Body of pancreas (tissue), 4 donors: ENCODE results near the gene BAHCC1. TPM values are rescaled to one million over a fixed set of nuclear protein-coding genes. Genes with fewer than 3 reads are reported as not detected.

ENCODE experiments used
- ATAC-seq: fragments of 150-250 bp; one replicate; pipeline ENCODE4 v1.9.1; 2016
- DNase-seq, 4 donors: peaks; one replicate each; pipeline ENCODE4 v3.0.0-alpha.2; 2019
- H3K27ac ChIP-seq, 4 donors: fragments of 200-600 bp; sonication (generic); 1 replicate in 3 of 4; 2 replicates in 1 of 4; pipeline versions ENCODE4 v1.5.1 to v1.6.1; 2016 to 2019; ENCODE audit warnings: mild to moderate bottlenecking in 1 of 4, mixed read lengths in 1 of 4, moderate library complexity in 1 of 4
- H3K27me3 ChIP-seq, 2 donors: fragments of 200-600 bp; sonication (generic); one replicate each; pipeline ENCODE4 v1.6.0; 2016; ENCODE audit warnings: mild to moderate bottlenecking in 1 of 2
- H3K36me3 ChIP-seq, 2 donors: fragments of 200-600 bp; sonication (generic); replicated peaks in 1 of 2; 2 replicates each; pipeline ENCODE4 v1.5.1; 2016; ENCODE audit warnings: low read depth in 2 of 2; ENCODE audit not compliant: insufficient read depth in 1 of 2
- H3K4me1 ChIP-seq: fragments of 200-600 bp; sonication (generic); one replicate; pipeline ENCODE4 v1.6.0; 2016
- H3K4me3 ChIP-seq, 2 donors: fragments of 200-600 bp; sonication (generic); 1 replicate in 1 of 2; 2 replicates in 1 of 2; pipeline ENCODE4 v1.5.1; 2016 to 2019
- H3K9me3 ChIP-seq, 3 donors: fragments of 200-600 bp; sonication (generic); 1 replicate in 2 of 3; 2 replicates in 1 of 3; pipeline ENCODE4 v1.5.1; 2016
- POLR2A ChIP-seq, 3 donors: fragments of 450-650 bp; IDR thresholded peaks; one replicate each; pipeline ENCODE4 v1.6.1; 2016; ENCODE audit warnings: antibody characterized with exemption in 3 of 3, mild to moderate bottlenecking in 2 of 3
- WGBS, 2 donors: methylation state at CpG; one replicate each; pipeline ENCODE4 v1.1.5; 2017; 5-methylcytosine and 5-hydroxymethylcytosine counted together
- intact Hi-C: fragments of 100-400 bp; cut with DNase I; formaldehyde crosslinking; loops from one replicate; pipeline ENCODE4 v1.15.1; 2023
- total RNA-seq, 2 donors: library from RNA; depleted of rRNA; stranded (reverse); fragments of >200 nt; gene quantifications; one replicate each; pipeline ENCODE4 v1.1.0, GENCODE V29; 2016
- TF ChIP-seq, protein P1 (sequence below), 7 experiments: fragments of 450-650 bp in 4 of 7; fragments of 200-600 bp in 3 of 7; sonication (generic) in 3 of 7; IDR thresholded peaks; one replicate each; pipeline ENCODE4 v1.5.1; 2016 to 2019; ENCODE audit warnings: antibody characterized with exemption in 7 of 7

Gene BAHCC1
- total RNA-seq, 2 donors from 2014 or later: 5.7 to 14.8 TPM

DNA sequence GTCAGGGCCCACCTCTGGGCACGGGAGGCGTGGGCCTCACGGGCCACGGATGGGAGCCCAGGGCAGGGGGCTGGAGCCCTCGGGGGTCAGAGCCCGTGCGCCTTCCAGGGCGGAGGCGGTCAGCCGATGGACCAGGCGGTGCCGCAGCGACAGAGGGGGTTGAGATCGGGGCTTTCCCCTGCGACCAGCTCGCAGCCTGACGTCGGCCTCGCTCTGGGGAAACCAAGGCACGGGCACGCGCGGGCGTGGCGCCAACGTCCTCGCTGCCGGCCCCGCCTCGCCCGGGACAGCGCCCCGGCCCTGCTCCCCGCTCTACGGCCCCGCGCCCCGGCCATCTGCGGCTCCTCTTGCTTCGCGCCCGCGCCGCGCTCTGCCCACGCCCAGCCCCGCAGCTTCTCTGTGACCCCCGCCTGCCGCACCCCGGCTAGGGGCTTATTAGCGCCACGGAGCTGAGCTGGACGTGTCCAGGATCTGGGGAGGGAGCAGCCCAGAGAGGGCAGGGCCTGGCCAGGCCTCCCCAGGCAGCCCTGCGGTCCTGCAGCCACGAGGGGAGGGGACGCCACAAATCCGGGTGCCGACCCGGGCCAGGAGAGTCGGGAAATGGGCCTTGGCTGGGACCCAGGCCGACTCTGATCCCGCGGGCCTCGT is 103.8 kb downstream of the BAHCC1 start:
- Histone ChIP-seq H3K27me3 (no peaks in the 10 kb centered on the region), H3K4me1 (no peaks in the 10 kb centered on the region), H3K27ac (no peak overlapping the region), H3K9me3 (no peaks in the 10 kb centered on the region), H3K36me3 (no peaks in the 10 kb centered on the region), H3K4me3 (no peak overlapping the region)
- DNase-seq (no peak), ATAC-seq (no peak)
- intact Hi-C loops: no loop called here
- TF ChIP-seq, protein P1, sequence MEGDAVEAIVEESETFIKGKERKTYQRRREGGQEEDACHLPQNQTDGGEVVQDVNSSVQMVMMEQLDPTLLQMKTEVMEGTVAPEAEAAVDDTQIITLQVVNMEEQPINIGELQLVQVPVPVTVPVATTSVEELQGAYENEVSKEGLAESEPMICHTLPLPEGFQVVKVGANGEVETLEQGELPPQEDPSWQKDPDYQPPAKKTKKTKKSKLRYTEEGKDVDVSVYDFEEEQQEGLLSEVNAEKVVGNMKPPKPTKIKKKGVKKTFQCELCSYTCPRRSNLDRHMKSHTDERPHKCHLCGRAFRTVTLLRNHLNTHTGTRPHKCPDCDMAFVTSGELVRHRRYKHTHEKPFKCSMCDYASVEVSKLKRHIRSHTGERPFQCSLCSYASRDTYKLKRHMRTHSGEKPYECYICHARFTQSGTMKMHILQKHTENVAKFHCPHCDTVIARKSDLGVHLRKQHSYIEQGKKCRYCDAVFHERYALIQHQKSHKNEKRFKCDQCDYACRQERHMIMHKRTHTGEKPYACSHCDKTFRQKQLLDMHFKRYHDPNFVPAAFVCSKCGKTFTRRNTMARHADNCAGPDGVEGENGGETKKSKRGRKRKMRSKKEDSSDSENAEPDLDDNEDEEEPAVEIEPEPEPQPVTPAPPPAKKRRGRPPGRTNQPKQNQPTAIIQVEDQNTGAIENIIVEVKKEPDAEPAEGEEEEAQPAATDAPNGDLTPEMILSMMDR (IDR thresholded peaks at IDR 0.05): no peak
- no peak for TF ChIP-seq POLR2A (IDR thresholded peaks at IDR 0.05)
- 58 to 69% methylated on average over 29 to 38 of the region's 64 CpGs for WGBS, 2 donors

DNA sequence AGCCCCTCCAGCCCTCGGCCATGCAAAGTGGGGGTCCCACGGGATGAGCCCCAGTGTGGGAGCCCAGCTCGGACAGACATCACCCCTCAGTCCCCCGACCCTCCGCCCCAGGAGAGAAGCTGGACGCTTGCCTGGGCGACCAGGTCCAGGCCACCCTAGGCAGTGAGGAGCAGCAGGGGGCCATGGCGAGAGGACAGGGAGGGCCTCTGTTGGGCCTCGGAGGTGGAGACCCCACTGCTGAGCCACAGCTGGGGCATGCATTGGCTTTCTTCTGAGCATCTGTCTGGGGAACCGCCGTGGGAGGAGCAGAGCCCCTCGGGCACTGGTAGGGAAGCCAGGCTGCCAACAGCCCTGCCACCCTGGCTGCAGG is 104.3 kb downstream of the BAHCC1 start:
- no peak overlapping the region for H3K4me3 ChIP-seq
- intact Hi-C loops: no loop called here
- WGBS, 2 donors: 72 to 100% methylated on average over 2 to 12 of the region's 12 CpGs
- H3K4me1 ChIP-seq: no peaks in the 10 kb centered on the region
- no peak for DNase-seq
- no peak overlapping the region for H3K27ac ChIP-seq
- no peaks in the 10 kb centered on the region for H3K9me3 ChIP-seq
- H3K36me3 ChIP-seq: no peaks in the 10 kb centered on the region
- TF ChIP-seq, protein P1 (IDR thresholded peaks at IDR 0.05): no peak
- no peak for TF ChIP-seq POLR2A (IDR thresholded peaks at IDR 0.05)
- no peaks in the 10 kb centered on the region for H3K27me3 ChIP-seq
- ATAC-seq: no peak

DNA sequence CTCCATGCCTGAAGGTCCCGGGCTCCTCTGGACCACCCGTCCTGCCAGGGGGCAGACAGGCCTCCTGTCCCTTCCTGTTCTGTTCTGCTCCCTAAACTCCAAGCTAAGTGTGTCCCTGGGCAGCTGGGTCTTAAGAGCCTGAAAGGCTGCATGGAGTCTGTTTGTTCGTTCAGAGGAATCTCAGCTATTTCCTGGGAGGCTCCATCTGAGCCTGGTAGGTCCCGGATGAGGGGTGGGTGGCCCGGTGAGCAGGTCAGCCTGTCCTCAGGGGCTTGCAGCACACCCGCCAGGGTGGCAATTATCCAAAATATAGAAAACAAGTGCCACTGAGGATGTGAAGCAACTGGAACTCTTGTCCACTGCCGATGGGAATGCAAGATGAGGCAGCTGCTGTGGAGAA is 104.8 kb downstream of the BAHCC1 start:
- Histone ChIP-seq H3K27ac (no peak overlapping the region), H3K36me3 (no peaks in the 10 kb centered on the region), H3K4me1 (no peaks in the 10 kb centered on the region), H3K9me3 (no peaks in the 10 kb centered on the region), H3K4me3 (no peak overlapping the region), H3K27me3 (no peaks in the 10 kb centered on the region)
- ATAC-seq (no peak), DNase-seq (no peak)
- TF ChIP-seq, protein P1 (IDR thresholded peaks at IDR 0.05): no peak
- no peak for TF ChIP-seq POLR2A (IDR thresholded peaks at IDR 0.05)
- intact Hi-C loops: no loop called here
- WGBS, 2 donors: 65 to 73% methylated on average over 3 to 7 of the region's 7 CpGs

DNA sequence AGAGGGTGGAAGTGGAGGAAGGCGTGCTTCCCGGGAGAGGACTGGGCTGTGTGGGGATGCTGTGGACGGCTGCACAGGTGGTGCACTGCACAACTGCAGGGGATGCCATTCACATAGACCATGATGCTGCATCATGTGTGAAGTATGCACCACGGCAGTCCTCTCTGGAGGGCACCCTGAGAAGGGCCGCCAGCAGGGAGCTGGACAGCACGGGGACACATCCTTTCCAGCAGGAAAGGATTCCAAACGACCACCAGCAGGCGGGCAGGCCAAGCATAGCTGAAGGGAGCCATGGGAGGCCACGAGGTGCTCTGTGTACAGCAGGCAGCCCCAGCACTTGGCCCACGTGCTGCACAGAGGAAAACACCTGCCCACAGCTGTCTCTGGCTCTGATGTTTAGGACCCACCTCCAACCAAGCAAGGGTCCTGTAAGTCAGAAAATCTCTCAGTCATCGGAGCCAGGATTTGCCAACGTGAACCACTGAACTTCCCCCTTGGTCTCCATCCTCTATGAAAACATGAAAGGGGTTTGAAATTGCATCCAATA is 107.3 kb downstream of the BAHCC1 start:
- Histone ChIP-seq H3K4me1 (no peaks in the 10 kb centered on the region), H3K27ac (no peak overlapping the region), H3K27me3 (no peaks in the 10 kb centered on the region), H3K9me3 (no peaks in the 10 kb centered on the region), H3K4me3 (no peak overlapping the region), H3K36me3 (no peaks in the 10 kb centered on the region)
- intact Hi-C loops: no loop called here
- 76 to 79% methylated on average over 8 to 12 of the region's 12 CpGs for WGBS, 2 donors
- TF ChIP-seq POLR2A (IDR thresholded peaks at IDR 0.05): no peak
- TF ChIP-seq, protein P1 (IDR thresholded peaks at IDR 0.05): no peak
- DNase-seq (no peak), ATAC-seq (no peak)

DNA sequence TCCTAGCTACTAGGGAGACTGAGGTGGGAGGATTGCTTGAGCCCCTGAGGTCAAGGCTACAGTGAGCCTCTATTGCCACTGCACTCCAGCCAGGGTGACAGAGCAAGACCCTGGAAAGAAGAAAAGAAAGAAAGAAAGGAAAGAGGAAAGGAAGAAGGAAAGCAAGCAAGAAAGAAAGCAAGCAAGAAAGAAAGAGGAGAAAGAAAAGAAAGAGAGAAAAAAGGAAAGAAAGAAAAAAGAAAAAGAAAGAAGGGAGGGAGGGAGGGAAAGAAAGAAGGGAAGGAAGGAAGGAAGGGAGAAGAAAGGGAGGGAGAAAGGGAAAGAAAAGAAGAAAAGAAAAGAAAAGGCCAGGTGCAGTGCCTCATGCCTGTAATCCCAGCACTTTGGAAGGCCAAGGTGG is 108.4 kb downstream of the BAHCC1 start:
- intact Hi-C loops: no loop called here
- Histone ChIP-seq H3K36me3 (no peaks in the 10 kb centered on the region), H3K4me3 (no peak overlapping the region), H3K27ac (no peak overlapping the region), H3K4me1 (peaks cover 3% of the 10 kb centered on the region), H3K9me3 (no peaks in the 10 kb centered on the region), H3K27me3 (no peaks in the 10 kb centered on the region)
- DNase-seq (no peak), ATAC-seq (no peak)
- TF ChIP-seq POLR2A (IDR thresholded peaks at IDR 0.05): no peak
- TF ChIP-seq, protein P1 (IDR thresholded peaks at IDR 0.05): no peak
